Measurements from ENCODE around the gene RFTN1. TPM values are rescaled to one million over a fixed set of nuclear protein-coding genes. Genes with fewer than 3 reads are reported as not detected.

RFTN1 gene
- total and polyA plus RNA-seq, 8 donors, result 1.9 to 14.0 (median 2.9) TPM

- H3K27me3 ChIP-seq, result no peaks in the 10 kb centered on the region
- 52 to 63% methylated on average over 4 of the region's 4 CpGs for WGBS, 2 donors
- no peaks in the 10 kb centered on the region for H3K36me3 ChIP-seq
- no peak for ATAC-seq
- H3K27ac ChIP-seq, result no peak overlapping the region
- H3K9me3 ChIP-seq, result no peaks in the 10 kb centered on the region
- FAIRE-seq, result no peak
- no peak for DNase-seq
- no peaks in the 10 kb centered on the region for H3K4me1 ChIP-seq
- intact Hi-C loops (cut with DNase I), result no loop called here
- no peak overlapping the region for H3K4me3 ChIP-seq
- TF ChIP-seq CTCF (IDR thresholded peaks at IDR 0.05), result no peak
These were observed 25.0 kb upstream of the RFTN1 start for GRCh38 chr3:16538507-16538906.

- Histone ChIP-seq H3K27ac (no peak overlapping the region), H3K4me1 (no peaks in the 10 kb centered on the region), H3K4me3 (no peak overlapping the region), H3K36me3 (no peaks in the 10 kb centered on the region), H3K9me3 (no peaks in the 10 kb centered on the region), H3K27me3 (peaks cover 0 to 2% (median 0%) of the 10 kb centered on the region in 4 donors)
- 63 to 70% methylated on average over 3 of the region's 3 CpGs for WGBS, 2 donors
- FAIRE-seq (no peak), ATAC-seq (no peak), DNase-seq (no peak)
- intact Hi-C loops (cut with DNase I), result no loop called here
- no peak for TF ChIP-seq CTCF (IDR thresholded peaks at IDR 0.05)
These were observed 23.5 kb upstream of the RFTN1 start for GRCh38 chr3:16536996-16537395.

- WGBS, 2 donors, result 92 to 93% methylated on average over 4 of the region's 4 CpGs
These were observed 22.8 kb upstream of the RFTN1 start for GRCh38 chr3:16536344-16536663.

GRCh38 chr3:16534640-16535262 is 21.3 kb upstream of the RFTN1 start:
- intact Hi-C loops (cut with DNase I), result no loop called here
- no peak for FAIRE-seq

More at GRCh38 chr3:16536344-16536663, 22.8 kb upstream of the RFTN1 start:
- H3K9me3 ChIP-seq, result no peaks in the 10 kb centered on the region
- H3K4me3 ChIP-seq, result no peak overlapping the region
- no peaks in the 10 kb centered on the region for H3K4me1 ChIP-seq
- no peak overlapping the region for H3K27ac ChIP-seq
- no peak for DNase-seq
- H3K27me3 ChIP-seq, result peaks cover 0 to 3% (median 0%) of the 10 kb centered on the region in 4 donors
- FAIRE-seq, result no peak
- intact Hi-C loops (cut with DNase I), result no loop called here
- no peak for TF ChIP-seq CTCF (IDR thresholded peaks at IDR 0.05)
- ATAC-seq, result no peak
- no peaks in the 10 kb centered on the region for H3K36me3 ChIP-seq

More at GRCh38 chr3:16534640-16535262, 21.3 kb upstream of the RFTN1 start:
- no peak for DNase-seq
- H3K27me3 ChIP-seq, result peaks cover 0 to 3% (median 0%) of the 10 kb centered on the region in 4 donors
- H3K9me3 ChIP-seq, result no peaks in the 10 kb centered on the region
- H3K4me1 ChIP-seq, result no peaks in the 10 kb centered on the region
- 52 to 53% methylated on average over 8 of the region's 8 CpGs for WGBS, 2 donors
- H3K4me3 ChIP-seq, result no peak overlapping the region
- no peak for ATAC-seq
- H3K27ac ChIP-seq, result no peak overlapping the region
- H3K36me3 ChIP-seq, result no peaks in the 10 kb centered on the region
- no peak for TF ChIP-seq CTCF (IDR thresholded peaks at IDR 0.05)

Data from pancreas (tissue), 10 donors.